ENCODE data around the gene IFNW1.

- TF ChIP-seq CTCF (IDR thresholded peaks at IDR 0.05) (no peak), EP300 (IDR thresholded peaks at IDR 0.05) (no peak)
These were observed 30.5 kb upstream of the IFNW1 start for GRCh38 chr9:21172156-21172555.
